HCT116 (cell line): ENCODE results near the gene HTRA3. TPM values are rescaled to one million over a fixed set of nuclear protein-coding genes. Genes with fewer than 3 reads are reported as not detected.

Experiments used
- ATAC-seq: fragments of 200-7000 bp; cut with Tn5 transposase; 2 replicates; pipeline ENCODE4 v1.9.1; 2020; ENCODE audit warnings: mild to moderate bottlenecking, moderate library complexity
- BruUV-seq: library from RNA; stranded (reverse); fragments of 400-500 nt; replicated peaks from 2 replicates; lab custom pipeline; 2021; lab: Mats Ljungman, UMichigan
- CTCF ChIA-PET: fragments of 300-600 bp; sonication (Branson Sonifier 250); formaldehyde crosslinking; loops from one replicate; lab custom pipeline; 2021; ENCODE audit warnings: antibody characterized with exemption; lab: Charles Lee
- POLR2A ChIA-PET: fragments of 300-600, 350-600 bp; sonication (Branson Sonifier 250); formaldehyde crosslinking; loops from one replicate; lab custom pipeline; 2021; ENCODE audit warnings: antibody characterized with exemption; lab: Charles Lee
- RAD21 ChIA-PET, 2 experiments: fragments of 300-600 bp; sonication (Branson Sonifier 250); formaldehyde crosslinking; loops; one replicate each; lab custom pipeline; 2023; ENCODE audit warnings: low total read pairs in 2 of 2; ENCODE audit not compliant: uncharacterized antibody in 2 of 2, unreplicated experiment in 2 of 2, low non-redundant PET in 1 of 2; lab: Charles Lee
- DNase-seq: peaks from one replicate; pipeline ENCODE4 v3.0.0-alpha.2; 2010; ENCODE audit warnings: low read depth, low spot score
- H2AFZ ChIP-seq: fragments of 200-600 bp; shearing (Covaris generic), sonication (generic); 2 replicates; pipeline ENCODE4 v1.6.1; 2017; ENCODE audit warnings: low read depth, mixed run types, mixed read lengths, antibody characterized with exemption, low read length; ENCODE audit not compliant: poor library complexity, severe bottlenecking
- H3K27ac ChIP-seq: 2 replicates; pipeline ENCODE4 v1.5.1; 2012; ENCODE audit warnings: low read depth, low read length
- H3K27me3 ChIP-seq: fragments of 200-600 bp; sonication (generic); 2 replicates; pipeline ENCODE4 v1.6.1; 2016; ENCODE audit warnings: mixed run types, low read length, mixed read lengths; ENCODE audit not compliant: insufficient read depth
- H3K36me3 ChIP-seq, 2 experiments: fragments of 200-500 bp in 1 of 2; fragments of 200-600 bp in 1 of 2; sonication (Bioruptor generic) in 1 of 2; sonication (generic) in 1 of 2; 2 replicates each; pipeline versions ENCODE4 v1.5.1 to v1.6.1; 2014 to 2016; ENCODE audit warnings: low read length in 2 of 2, inconsistent platforms in 1 of 2, mixed read lengths in 1 of 2, mixed run types in 1 of 2; ENCODE audit not compliant: insufficient read depth in 2 of 2, control insufficient read depth in 1 of 2
- H3K4me1 ChIP-seq, 2 experiments: fragments of 200-600 bp in 1 of 2; sonication (generic) in 1 of 2; 2 replicates each; pipeline versions ENCODE4 v1.5.1 to v1.6.1; 2012 to 2017; ENCODE audit warnings: low read length in 2 of 2, inconsistent platforms in 1 of 2, mild to moderate bottlenecking in 1 of 2, mixed read lengths in 1 of 2, mixed run types in 1 of 2, moderate library complexity in 1 of 2; ENCODE audit not compliant: insufficient read depth in 2 of 2, control insufficient read depth in 1 of 2
- H3K4me2 ChIP-seq: fragments of 200-600 bp; sonication (generic); 2 replicates; pipeline ENCODE4 v1.6.1; 2017; ENCODE audit warnings: mixed run types, low read length, mixed read lengths
- H3K4me3 ChIP-seq, 2 experiments: fragments of 200-600 bp in 1 of 2; sonication (generic) in 1 of 2; replicated peaks in 1 of 2; 2 replicates each; pipeline ENCODE4 v1.5.1; 2011 to 2016; ENCODE audit warnings: low read length in 2 of 2, control low read depth in 1 of 2, low read depth in 1 of 2, mild to moderate bottlenecking in 1 of 2, mixed read lengths in 1 of 2, mixed run types in 1 of 2
- H3K79me2 ChIP-seq: fragments of 200-600 bp; sonication (generic); 2 replicates; pipeline ENCODE4 v1.6.1; 2017; ENCODE audit warnings: mild to moderate bottlenecking, mixed run types, low read length, moderate library complexity, mixed read lengths; ENCODE audit not compliant: insufficient read depth
- H3K9ac ChIP-seq: fragments of 200-600 bp; sonication (generic); 2 replicates; pipeline ENCODE4 v1.6.1; 2016; ENCODE audit warnings: low read length, mixed read lengths
- H3K9me2 ChIP-seq: fragments of 200-600 bp; sonication (generic), shearing (Covaris generic); 2 replicates; pipeline ENCODE4 v1.6.1; 2017; ENCODE audit warnings: mixed run types, mild to moderate bottlenecking, moderate library complexity; ENCODE audit not compliant: insufficient read depth
- H3K9me3 ChIP-seq, 2 experiments: fragments of 200-500 bp in 1 of 2; fragments of 200-600 bp in 1 of 2; sonication (Bioruptor generic) in 1 of 2; sonication (generic) in 1 of 2; 2 replicates each; pipeline ENCODE4 v1.6.1; 2014 to 2017; ENCODE audit warnings: low read length in 2 of 2, mixed read lengths in 2 of 2, inconsistent platforms in 1 of 2, low read depth in 1 of 2, mild to moderate bottlenecking in 1 of 2, mixed run types in 1 of 2, moderate library complexity in 1 of 2; ENCODE audit not compliant: control insufficient read depth in 1 of 2, insufficient read depth in 1 of 2
- H4K20me1 ChIP-seq: fragments of 200-600 bp; sonication (generic), shearing (Covaris generic); 2 replicates; pipeline ENCODE4 v1.6.1; 2017; ENCODE audit warnings: mixed run types, mild to moderate bottlenecking, moderate library complexity; ENCODE audit not compliant: insufficient read depth
- ATF3 ChIP-seq: IDR thresholded peaks from 2 replicates; pipeline ENCODE4 v1.6.1; 2012
- CBX3 ChIP-seq: IDR thresholded peaks from 2 replicates; pipeline ENCODE4 v1.6.1; 2012; ENCODE audit warnings: low read depth
- CEBPB ChIP-seq: IDR thresholded peaks from 2 replicates; pipeline ENCODE4 v1.6.1; 2012; ENCODE audit warnings: low read depth
- ELF1 ChIP-seq: IDR thresholded peaks from 2 replicates; pipeline ENCODE4 v1.6.1; 2012; ENCODE audit warnings: low read depth, borderline replicate concordance
- EZH2phosphoT487 ChIP-seq: fragments of 200-600 bp; IDR thresholded peaks from 2 replicates; pipeline ENCODE4 v1.6.1; 2018; ENCODE audit warnings: antibody characterized with exemption, borderline replicate concordance
- JUND ChIP-seq: IDR thresholded peaks from 2 replicates; pipeline ENCODE4 v1.6.1; 2012
- POLR2AphosphoS5 ChIP-seq: IDR thresholded peaks from 2 replicates; pipeline ENCODE4 v1.6.1; 2011; ENCODE audit warnings: mild to moderate bottlenecking, low read depth, low read length, moderate library complexity
- RAD21 ChIP-seq: IDR thresholded peaks from 2 replicates; pipeline ENCODE4 v1.6.1; 2012; ENCODE audit warnings: low read depth, mild to moderate bottlenecking
- REST ChIP-seq: IDR thresholded peaks from 2 replicates; pipeline ENCODE4 v1.6.1; 2012; ENCODE audit warnings: low read depth
- SRF ChIP-seq: IDR thresholded peaks from 2 replicates; pipeline ENCODE4 v1.6.1; 2012; ENCODE audit warnings: low read depth
- TCF7L2 ChIP-seq: IDR thresholded peaks from 2 replicates; pipeline ENCODE4 v1.7.0; 2011; ENCODE audit warnings: borderline replicate concordance, inconsistent platforms; ENCODE audit not compliant: insufficient read depth, insufficient read length; ENCODE audit errors: extremely low read depth
- ZBTB33 ChIP-seq: IDR thresholded peaks from 2 replicates; pipeline ENCODE4 v1.6.1; 2011; ENCODE audit warnings: mild to moderate bottlenecking, low read length, moderate library complexity; ENCODE audit not compliant: insufficient replicate concordance; ENCODE audit errors: extremely low read depth
- ZNF274 ChIP-seq: fragments of 200-500 bp; sonication (Bioruptor generic); IDR thresholded peaks from 2 replicates; pipeline ENCODE4 v1.6.1; 2014; ENCODE audit warnings: mild to moderate bottlenecking, low read depth, low read length, inconsistent platforms
- intact Hi-C: fragments of 100-400 bp; cut with micrococcal nuclease; formaldehyde crosslinking; loops from 2 replicates; pipeline ENCODE4 v1.10.0; 2022
- total RNA-seq: library from RNA; stranded (reverse); gene quantifications from one replicate; pipeline ENCODE4 v1.2.1, GENCODE V29; 2021; ENCODE audit not compliant: unreplicated experiment

The HTRA3 gene
- total RNA-seq, 1 experiment from 2014 or later: not detected

GRCh38 chr4:8220661-8221450, 48.7 kb upstream of the HTRA3 start:
- H3K27ac ChIP-seq: no peak overlapping the region
- no peaks in the 10 kb centered on the region for H3K27me3 ChIP-seq
- ChIA-PET CTCF (interaction anchor here (1.1 kb wide), 1 partner anchor 21 kb away, joined by 3 read pairs; no protein-coding TSS in a partner anchor), RAD21 (no interaction called here), POLR2A (no interaction called here)
- no peaks in the 10 kb centered on the region for H3K9me2 ChIP-seq
- no peak for TF ChIP-seq CBX3
- TF ChIP-seq ATF3: no peak
- no peak for TF ChIP-seq ELF1
- no peak for TF ChIP-seq POLR2AphosphoS5
- no peak for TF ChIP-seq RAD21
- no peak for TF ChIP-seq SRF
- no peak for TF ChIP-seq CEBPB
- no peaks in the 10 kb centered on the region for H4K20me1 ChIP-seq
- H3K4me2 ChIP-seq: no peak overlapping the region
- no peaks in the 10 kb centered on the region for H3K9me3 ChIP-seq
- no peaks in the 10 kb centered on the region for H3K4me1 ChIP-seq
- ATAC-seq (no peak), DNase-seq (no peak)
- H3K4me3 ChIP-seq: no peak overlapping the region
- no peaks in the 10 kb centered on the region for H3K79me2 ChIP-seq
- H3K9ac ChIP-seq: no peak overlapping the region
- H3K36me3 ChIP-seq: no peaks in the 10 kb centered on the region
- BruUV-seq: no TSS peak
- no peak overlapping the region for H2AFZ ChIP-seq
- intact Hi-C loops: no loop called here

- Histone ChIP-seq H4K20me1 (no peaks in the 10 kb centered on the region), H3K27ac (no peak overlapping the region), H3K4me2 (no peak overlapping the region), H3K4me3 (no peak overlapping the region), H3K9ac (no peak overlapping the region), H3K27me3 (no peaks in the 10 kb centered on the region), H3K36me3 (no peaks in the 10 kb centered on the region), H3K4me1 (no peaks in the 10 kb centered on the region), H3K9me3 (no peaks in the 10 kb centered on the region), H2AFZ (no peak overlapping the region), H3K79me2 (no peaks in the 10 kb centered on the region), H3K9me2 (no peaks in the 10 kb centered on the region)
- intact Hi-C loops: no loop called here
- DNase-seq (no peak), ATAC-seq (no peak)
- no TSS peak for BruUV-seq
- RAD21 ChIA-PET: no interaction called here
- POLR2A ChIA-PET: no interaction called here
- CTCF ChIA-PET: interaction anchor here (1.1 kb wide), 1 partner anchor 21 kb away, joined by 3 read pairs; no protein-coding TSS in a partner anchor
- no peak for TF ChIP-seq TCF7L2
- no peak for TF ChIP-seq REST
- TF ChIP-seq JUND: no peak
- no peak for TF ChIP-seq ZBTB33
- TF ChIP-seq SRF: no peak
- no peak for TF ChIP-seq CEBPB
- TF ChIP-seq EZH2phosphoT487: no peak
- no peak for TF ChIP-seq ATF3
- TF ChIP-seq ZNF274: no peak
Measured at GRCh38 chr4:8221476-8221875, 48.1 kb upstream of the HTRA3 start.
